Mesodermal cell (in vitro differentiated cells): Measurements from ENCODE around the gene PCIF1.
"Not testable (repeated sequence)": the region's sequence is repeated elsewhere in the genome, so short reads cannot be mapped to it uniquely, and the experiment has no call there.

Experiments used
- H3K27ac ChIP-seq: 2 replicates; pipeline ENCODE4 v1.7.0; 2013; ENCODE audit warnings: mild to moderate bottlenecking, low read depth, low read length, moderate library complexity; ENCODE audit not compliant: severe bottlenecking
- H3K36me3 ChIP-seq: 2 replicates; pipeline ENCODE4 v1.7.1; 2013; ENCODE audit warnings: mild to moderate bottlenecking, low read length, moderate library complexity; ENCODE audit not compliant: control insufficient read depth, insufficient read depth
- H3K4me1 ChIP-seq: one replicate; pipeline ENCODE4 v1.7.1; 2013; ENCODE audit warnings: mild to moderate bottlenecking, low read length; ENCODE audit not compliant: insufficient read depth, control insufficient read depth, poor library complexity, severe bottlenecking
- H3K4me3 ChIP-seq: 2 replicates; pipeline ENCODE4 v1.7.0; 2013; ENCODE audit warnings: low read length, control low read depth, mild to moderate bottlenecking; ENCODE audit not compliant: insufficient read depth, poor library complexity, severe bottlenecking; ENCODE audit errors: extremely low read depth
- H3K9me3 ChIP-seq: 2 replicates; pipeline ENCODE4 v1.7.1; 2013; ENCODE audit warnings: mild to moderate bottlenecking, low read length, moderate library complexity; ENCODE audit not compliant: control insufficient read depth
- WGBS, 2 experiments: methylation state at CpG; one replicate each; pipeline ENCODE4 v1.1.5; 2013; ENCODE audit warnings: missing lambda C conversion rate in 2 of 2; ENCODE audit not compliant: insufficient coverage in 2 of 2; 5-methylcytosine and 5-hydroxymethylcytosine counted together

The PCIF1 gene

GRCh38 chr20:45951925-45952834, 17.7 kb downstream of the PCIF1 start:
- Histone ChIP-seq H3K36me3 (peaks cover 84% of the 10 kb centered on the region), H3K9me3 (no peaks in the 10 kb centered on the region), H3K27ac (no peak overlapping the region), H3K4me3 (no peak overlapping the region), H3K4me1 (no peaks in the 10 kb centered on the region)
- 95% methylated on average over 13 to 18 of the region's 19 CpGs for WGBS, 2 experiments

- H3K27ac ChIP-seq: no peak overlapping the region
- no peaks in the 10 kb centered on the region for H3K4me1 ChIP-seq
- H3K9me3 ChIP-seq: no peaks in the 10 kb centered on the region
- no peak overlapping the region for H3K4me3 ChIP-seq
- 93 to 95% methylated on average over 5 of the region's 5 CpGs for whole genome bisulfite sequencing, 2 experiments
- H3K36me3 ChIP-seq: peaks cover 84% of the 10 kb centered on the region
Measured at GRCh38 chr20:45952861-45953260, 18.4 kb downstream of the PCIF1 start.

- WGBS, 2 experiments: 83 to 96% methylated on average over 8 of the region's 9 CpGs
- no peaks in the 10 kb centered on the region for H3K9me3 ChIP-seq
- H3K36me3 ChIP-seq: peaks cover 84% of the 10 kb centered on the region
- H3K27ac ChIP-seq: no peak overlapping the region
- H3K4me1 ChIP-seq: no peaks in the 10 kb centered on the region
- no peak overlapping the region for H3K4me3 ChIP-seq
Measured at GRCh38 chr20:45953672-45954071, 19.2 kb downstream of the PCIF1 start.

- H3K36me3 ChIP-seq: peaks cover 87% of the 10 kb centered on the region
- not testable (repeated sequence) for H3K9me3 ChIP-seq, H3K4me1 ChIP-seq, H3K27ac ChIP-seq, H3K4me3 ChIP-seq
- 95 to 96% methylated on average over 6 to 7 of the region's 10 CpGs for WGBS, 2 experiments
Measured at GRCh38 chr20:45956326-45956725, 21.8 kb downstream of the PCIF1 start.

GRCh38 chr20:45957021-45957941, 22.8 kb downstream of the PCIF1 start:
- Histone ChIP-seq H3K4me3 (no peak overlapping the region), H3K9me3 (no peaks in the 10 kb centered on the region), H3K4me1 (no peaks in the 10 kb centered on the region), H3K36me3 (peaks cover 87% of the 10 kb centered on the region), H3K27ac (no peak overlapping the region)
- WGBS, 2 experiments: 94 to 97% methylated on average over 17 to 18 of the region's 19 CpGs

GRCh38 chr20:45958593-45958992, 24.1 kb downstream of the PCIF1 start:
- no CpG with 5 or more reads among the region's 4 CpGs for WGBS, 2 experiments
- H3K9me3 ChIP-seq: no peaks in the 10 kb centered on the region
- H3K4me3 ChIP-seq: no peak overlapping the region
- H3K36me3 ChIP-seq: peaks cover 85% of the 10 kb centered on the region
- no peak overlapping the region for H3K27ac ChIP-seq
- H3K4me1 ChIP-seq: no peaks in the 10 kb centered on the region

- Histone ChIP-seq H3K27ac (no peak overlapping the region), H3K4me1 (no peaks in the 10 kb centered on the region), H3K9me3 (no peaks in the 10 kb centered on the region), H3K36me3 (peaks cover 84% of the 10 kb centered on the region), H3K4me3 (no peak overlapping the region)
- 88 to 91% methylated on average over 16 of the region's 16 CpGs for WGBS, 2 experiments
Measured at GRCh38 chr20:45959126-45959525, 24.6 kb downstream of the PCIF1 start.

GRCh38 chr20:45959956-45960630, 25.6 kb downstream of the PCIF1 start:
- no peak overlapping the region for H3K4me3 ChIP-seq
- WGBS, 2 experiments: 97% methylated on average over 9 to 12 of the region's 14 CpGs
- H3K4me1 ChIP-seq: no peaks in the 10 kb centered on the region
- H3K36me3 ChIP-seq: peaks cover 90% of the 10 kb centered on the region
- no peak overlapping the region for H3K27ac ChIP-seq
- no peaks in the 10 kb centered on the region for H3K9me3 ChIP-seq

- Histone ChIP-seq H3K27ac (no peak overlapping the region), H3K4me3 (no peak overlapping the region), H3K9me3 (no peaks in the 10 kb centered on the region), H3K36me3 (peaks cover 95% of the 10 kb centered on the region), H3K4me1 (no peaks in the 10 kb centered on the region)
- WGBS, 2 experiments: 94 to 99% methylated on average over 21 to 22 of the region's 26 CpGs
Measured at GRCh38 chr20:45962031-45962755, 27.7 kb downstream of the PCIF1 start.
